Measurements from ENCODE around the gene DPH2.

- no peak for TF ChIP-seq USF2 (IDR thresholded peaks at IDR 0.05; ENCODE audit: borderline replicate concordance, low read depth, low read length)
- no peak for TF ChIP-seq CTCF (IDR thresholded peaks at IDR 0.05)
- no peak for TF ChIP-seq TAF1 (IDR thresholded peaks at IDR 0.05; ENCODE audit: borderline replicate concordance, low read depth, low read length)
- TF ChIP-seq TCF12 (IDR thresholded peaks at IDR 0.05): no peak
- TF ChIP-seq RFX5 (IDR thresholded peaks at IDR 0.05; ENCODE audit: low read length): no peak
- TF ChIP-seq SIN3A (IDR thresholded peaks at IDR 0.05; ENCODE audit: borderline replicate concordance, low read depth, low read length): no peak
- no peak for TF ChIP-seq POLR2AphosphoS5 (IDR thresholded peaks at IDR 0.05; ENCODE audit: low read depth, low read length)
- TF ChIP-seq CHD2 (IDR thresholded peaks at IDR 0.05; ENCODE audit: low read length, partially characterized antibody): no peak
- TF ChIP-seq EP300 (IDR thresholded peaks at IDR 0.05; ENCODE audit: borderline replicate concordance in 1 of 2, low read depth in 1 of 2, low read length in 1 of 2): no peak
- no peak for TF ChIP-seq MXI1 (IDR thresholded peaks at IDR 0.05; ENCODE audit: low read depth, low read length)
- no peak for TF ChIP-seq MEF2A (IDR thresholded peaks at IDR 0.05; ENCODE audit: borderline replicate concordance, low read depth)
- no peak for TF ChIP-seq PBX3 (IDR thresholded peaks at IDR 0.05)
These were observed 1.6 kb downstream of the DPH2 start for GRCh38 chr1:43971336-43971980.

Measured in SK-N-SH (cell line).